Erythroblast (primary cell): Measurements from ENCODE around the gene ARMC9.
"Not testable (repeated sequence)": the region's sequence is repeated elsewhere in the genome, so short reads cannot be mapped to it uniquely, and the experiment has no call there.

Source experiments
- DNase-seq, 2 experiments: peaks; one replicate each; lab custom pipeline; 2025; lab: John Stamatoyannopoulos, UW
- GATA1 ChIP-seq: IDR thresholded peaks from 2 replicates; pipeline ENCODE4 v1.6.1; 2011; ENCODE audit warnings: low read depth, mild to moderate bottlenecking, control low read depth, low read length, moderate library complexity
- POLR2A ChIP-seq: IDR thresholded peaks from 2 replicates; pipeline ENCODE4 v1.6.1; 2011; ENCODE audit warnings: mild to moderate bottlenecking, low read length

ARMC9 gene

DNA sequence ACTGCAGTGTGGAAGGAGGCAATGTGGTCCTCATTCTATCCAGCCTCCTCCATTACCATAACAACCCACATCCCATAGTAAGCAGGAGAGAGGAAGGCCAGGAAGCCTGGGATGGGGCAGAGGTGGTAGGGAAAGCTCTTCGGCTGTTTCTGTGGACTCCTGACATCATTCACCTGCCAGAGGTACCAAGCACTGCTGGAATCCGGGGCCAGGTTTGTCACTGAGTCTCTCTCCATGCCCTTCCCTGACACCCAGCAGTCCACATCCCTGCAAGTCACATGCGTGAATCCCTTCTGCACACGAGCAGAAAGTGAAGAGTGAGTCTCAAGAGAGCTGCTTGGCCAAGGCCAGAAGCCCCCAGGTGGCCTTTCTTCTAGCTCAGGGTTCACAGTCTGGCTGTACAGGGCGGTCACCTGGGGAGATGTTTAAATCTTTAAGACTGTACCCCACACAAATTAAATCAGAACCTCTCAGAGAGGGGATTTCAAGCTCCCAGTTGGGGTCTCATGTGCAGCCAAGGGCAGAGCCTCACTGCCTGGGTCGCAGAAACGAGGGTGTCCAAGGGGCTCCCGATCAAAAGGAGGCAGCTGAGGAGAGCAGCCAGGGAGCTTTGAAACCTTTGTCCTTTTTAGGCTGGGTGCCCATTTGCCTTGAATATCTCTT, 94.2 kb downstream of the ARMC9 start:
- TF ChIP-seq GATA1, result no peak

DNA sequence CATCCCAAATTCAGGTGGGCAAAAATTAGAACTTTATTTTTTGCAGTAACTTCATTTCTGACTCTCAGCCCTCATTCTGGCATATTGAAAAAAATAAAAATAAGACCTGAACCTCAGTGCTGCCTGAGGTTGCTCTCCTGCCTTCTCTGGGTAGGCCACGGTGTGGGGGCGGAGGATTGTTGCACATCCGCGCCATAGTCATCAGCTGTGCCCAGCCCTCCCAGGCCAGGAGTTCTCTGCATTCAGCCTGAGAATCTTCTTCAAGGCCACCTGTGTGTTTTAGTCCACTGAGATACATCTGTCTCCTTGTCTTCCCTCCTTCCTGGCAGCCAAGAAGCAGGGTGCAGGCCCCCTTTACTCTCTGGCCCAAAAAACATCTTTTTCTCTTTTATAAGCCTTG, 94.7 kb downstream of the ARMC9 start:
- DNase-seq, result no peak
- TF ChIP-seq POLR2A (no peak), GATA1 (no peak)

More for the DNA sequence above, 94.2 kb downstream of the ARMC9 start:
- no peak for DNase-seq

DNA sequence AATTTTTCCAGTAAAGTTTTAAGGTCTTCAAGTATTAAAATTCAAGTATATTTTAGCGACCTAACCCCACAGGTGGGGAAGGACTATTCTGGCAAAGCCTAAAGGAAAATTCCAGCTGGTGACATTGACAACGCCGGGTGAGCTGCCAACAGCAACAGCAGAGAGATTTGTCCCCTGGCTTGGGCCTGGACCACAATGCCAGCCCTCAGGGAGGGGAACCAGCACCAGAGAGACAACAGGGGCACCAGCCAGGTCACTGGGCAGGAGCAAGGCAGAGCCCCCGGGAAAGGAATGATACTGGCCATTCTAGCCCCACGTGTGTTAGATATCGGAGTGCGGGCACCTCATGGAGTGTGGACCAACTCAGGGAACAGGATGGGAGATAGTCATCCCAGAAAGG, 95.7 kb downstream of the ARMC9 start:
- no peak for TF ChIP-seq POLR2A
- no peak for TF ChIP-seq GATA1

DNA sequence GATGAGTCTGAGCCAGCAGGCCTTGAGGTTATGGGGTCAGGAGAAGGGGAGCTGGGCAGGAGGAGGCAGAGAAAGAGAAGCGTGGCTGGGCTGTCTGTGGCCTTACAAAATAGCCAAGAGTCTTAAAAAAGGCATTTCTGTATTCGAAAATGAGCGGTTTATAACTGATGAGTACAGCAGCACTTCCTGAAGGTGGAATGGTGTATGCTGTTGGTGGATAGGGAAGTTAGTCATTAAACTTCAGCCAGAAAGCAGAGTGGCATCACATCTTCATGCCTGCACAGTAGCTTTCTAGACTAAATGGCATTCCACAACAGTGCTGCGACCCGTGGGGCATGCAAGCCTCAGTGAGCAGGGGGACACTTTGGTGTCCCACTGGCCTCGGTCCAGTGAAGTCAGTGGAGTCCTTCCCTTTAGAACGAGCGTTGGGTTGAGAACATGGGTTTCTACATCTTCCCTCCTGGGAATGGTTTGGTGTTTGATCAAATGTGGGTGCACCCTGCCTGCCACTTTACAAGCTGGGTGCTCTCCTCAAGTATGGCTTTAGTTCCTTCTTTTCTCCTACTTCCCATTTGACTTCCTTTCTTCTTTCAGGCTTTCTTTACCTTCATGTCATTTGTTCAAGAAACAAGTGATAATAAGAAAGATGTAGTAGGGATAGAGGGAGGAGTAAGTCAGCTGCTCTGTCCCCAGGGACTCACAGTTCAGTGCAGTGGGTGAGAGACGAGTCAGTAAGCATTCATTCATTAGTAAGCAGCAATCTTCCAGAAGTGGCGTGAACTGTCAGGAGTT, 96.3 kb downstream of the ARMC9 start:
- TF ChIP-seq POLR2A (no peak), GATA1 (no peak)

More for the DNA sequence above, 95.7 kb downstream of the ARMC9 start:
- no peak for DNase-seq

DNA sequence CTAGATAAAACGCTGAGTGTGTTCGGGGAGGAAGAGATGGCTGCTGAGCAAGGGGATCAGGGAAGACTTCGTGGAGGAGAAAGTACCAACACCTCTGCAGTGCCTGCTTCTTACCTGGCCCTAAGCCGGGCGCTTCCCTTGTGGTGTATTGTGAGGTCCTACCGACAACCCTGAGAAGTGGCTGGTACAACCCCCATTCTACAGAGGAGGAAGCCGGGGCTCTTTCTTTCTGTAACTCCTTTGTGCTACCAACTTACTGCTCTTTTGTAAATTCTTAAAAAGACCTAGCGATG, 96.9 kb downstream of the ARMC9 start:
- TF ChIP-seq POLR2A (no peak), GATA1 (no peak)
- no peak for DNase-seq

More for the DNA sequence above, 96.3 kb downstream of the ARMC9 start:
- DNase-seq, result no peak

DNA sequence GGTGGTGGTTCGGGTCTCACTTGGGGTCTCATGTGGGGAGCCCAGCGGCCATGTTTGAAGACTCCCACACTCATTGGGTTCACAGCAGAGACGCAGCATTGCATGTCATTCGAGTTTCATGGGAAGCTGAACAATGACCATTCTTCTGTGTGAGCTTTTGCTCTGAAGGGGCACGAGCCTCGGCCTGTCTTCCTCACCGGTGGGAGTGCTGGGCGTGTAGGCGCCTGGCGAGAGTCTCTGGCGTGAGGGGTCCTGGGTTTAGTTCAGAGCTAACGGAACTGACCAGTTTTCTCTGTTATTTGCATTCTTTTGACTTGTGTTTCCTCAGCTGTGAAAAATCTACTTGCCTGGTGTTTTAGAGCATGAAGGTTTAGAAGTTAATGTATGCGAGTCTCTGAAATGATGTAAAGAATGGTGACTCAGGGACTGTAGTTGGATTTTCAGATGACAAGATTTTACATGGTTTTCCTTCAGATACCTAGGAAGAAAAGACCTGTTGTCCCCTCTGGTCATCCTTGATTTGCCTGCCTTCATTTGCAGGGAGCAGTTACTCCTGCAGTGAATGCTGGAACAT, 98.1 kb downstream of the ARMC9 start:
- no peak for DNase-seq
- TF ChIP-seq GATA1 (no peak), POLR2A (no peak)

DNA sequence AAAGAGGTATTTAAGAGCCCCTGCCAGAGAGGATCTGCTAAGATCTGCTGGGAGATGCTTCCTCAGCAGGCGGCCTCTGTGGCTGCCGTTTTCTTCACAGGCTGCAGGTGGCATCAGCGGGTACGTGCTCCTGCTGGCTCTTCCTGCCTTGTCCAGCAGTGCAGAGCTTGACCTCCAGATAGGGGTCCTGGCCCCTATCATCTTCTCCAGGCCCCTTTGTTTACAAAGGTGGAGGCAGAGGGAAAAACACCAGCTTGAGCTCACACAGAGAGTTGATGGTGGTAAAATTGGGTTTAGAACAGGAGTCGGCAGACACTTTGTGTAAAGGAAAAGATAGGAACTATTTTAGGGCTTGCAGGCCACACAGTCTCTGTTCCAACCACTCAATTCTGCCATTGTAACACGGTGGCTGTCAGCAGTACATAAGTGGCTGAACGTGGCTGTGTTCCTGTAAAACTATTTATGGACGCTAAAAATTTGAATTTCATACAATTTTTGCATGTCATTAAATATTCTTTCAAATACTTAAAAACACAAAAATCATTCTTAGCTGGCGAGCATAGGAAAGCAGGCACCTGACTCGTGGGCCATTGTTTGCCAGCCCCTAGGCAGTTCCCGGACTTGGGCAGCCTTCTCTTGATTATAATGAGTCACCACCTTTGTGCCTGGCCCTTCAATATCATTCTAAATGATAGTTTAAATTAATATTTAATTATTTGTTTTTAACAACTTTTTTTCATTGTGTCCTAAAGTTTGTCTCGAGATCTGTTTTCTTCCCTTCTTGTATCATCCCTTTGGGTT, 98.9 kb downstream of the ARMC9 start:
- DNase-seq, result peak; percentile 71 to 74
- TF ChIP-seq POLR2A (no peak), GATA1 (no peak)

DNA sequence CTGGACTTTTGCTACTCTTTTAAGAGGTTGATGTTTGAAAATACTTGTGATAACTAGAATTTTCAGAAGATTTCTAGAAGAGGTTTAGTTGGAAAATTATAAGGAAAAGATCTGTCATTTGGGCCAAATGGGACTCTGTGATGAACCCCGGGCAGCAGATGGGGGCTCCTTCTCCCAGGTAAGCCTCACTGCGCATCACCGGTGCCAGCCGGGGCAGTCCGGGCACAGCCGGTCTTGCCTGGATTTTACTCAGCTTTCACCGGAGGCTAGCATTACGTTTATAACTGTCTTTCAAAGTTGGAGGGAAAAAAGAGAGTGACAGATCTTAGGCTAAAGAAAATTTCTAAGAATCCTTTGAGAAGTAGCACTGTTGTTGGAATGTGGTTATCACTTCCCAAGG, 99.7 kb downstream of the ARMC9 start:
- TF ChIP-seq GATA1 (no peak), POLR2A (no peak)
- no peak for DNase-seq

DNA sequence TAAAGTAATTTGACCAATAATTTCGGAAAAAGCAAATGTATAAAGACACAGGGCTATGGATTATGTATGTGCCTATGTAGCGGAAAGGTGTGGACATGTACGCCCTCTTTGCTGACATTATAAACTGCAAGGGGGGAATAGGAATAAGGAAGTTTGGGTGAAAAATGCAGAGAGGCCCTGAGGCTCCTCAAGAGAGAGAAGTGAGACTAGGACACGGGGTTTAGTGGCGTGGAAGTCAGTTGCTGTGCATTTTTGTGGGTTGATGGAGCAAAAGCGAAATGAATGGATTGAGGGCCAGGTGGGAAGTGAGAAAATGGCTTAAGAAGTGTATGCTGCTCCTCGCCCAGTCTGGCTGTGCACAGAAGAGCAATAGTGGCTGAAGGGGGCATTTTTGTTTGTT, 100.8 kb downstream of the ARMC9 start:
- DNase-seq, result no peak
- TF ChIP-seq POLR2A (no peak), GATA1 (no peak)

DNA sequence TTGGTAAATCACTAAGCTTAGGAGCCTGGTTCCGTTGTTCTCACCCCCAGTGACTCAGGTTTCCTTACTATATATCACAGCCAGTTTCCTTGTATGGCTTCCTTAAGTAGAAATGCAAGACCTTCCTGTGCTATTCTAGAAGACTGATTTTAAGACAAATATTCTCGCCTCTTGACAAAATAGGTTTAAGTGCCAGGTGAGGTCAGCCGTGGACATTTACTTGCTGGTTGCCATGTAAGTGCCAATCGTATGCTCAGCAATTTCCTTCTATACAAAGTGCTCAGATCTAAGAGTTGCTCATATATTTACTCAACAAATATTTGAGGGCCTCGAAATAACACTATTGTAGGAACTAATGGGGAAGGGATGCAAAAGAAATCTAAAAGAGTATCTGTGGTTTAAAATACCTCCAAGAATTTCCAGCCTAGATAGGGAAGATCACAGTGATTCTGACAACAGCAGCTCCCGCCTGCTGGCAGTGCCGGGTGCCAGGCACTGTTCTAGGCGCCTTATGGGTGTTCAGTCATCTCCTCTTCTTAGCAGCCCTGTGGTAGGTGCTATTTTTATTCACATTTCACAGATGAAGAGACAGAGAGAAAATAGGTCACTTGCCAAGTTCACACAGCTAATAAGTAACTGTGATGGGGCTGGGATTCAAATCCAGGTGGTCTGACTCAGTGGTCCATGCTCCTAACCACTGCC, 101.7 kb downstream of the ARMC9 start:
- no peak for TF ChIP-seq POLR2A
- TF ChIP-seq GATA1, result no peak
- no peak for DNase-seq

DNA sequence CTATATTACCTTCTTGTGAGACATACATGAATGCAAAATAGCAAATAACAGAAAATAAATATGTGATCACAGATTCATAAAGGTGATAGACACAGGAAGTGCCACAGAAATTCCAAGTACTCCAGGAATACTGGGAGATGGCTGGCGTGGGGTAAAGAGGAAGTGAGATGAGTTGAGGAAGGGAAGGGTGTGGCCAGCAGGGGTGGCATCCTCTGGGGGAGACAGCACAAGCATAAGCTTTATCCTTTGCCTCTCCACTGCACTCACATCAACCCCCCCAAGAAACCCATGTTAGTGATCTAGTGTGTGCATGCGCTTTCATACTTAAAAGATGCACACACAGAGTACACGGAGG, 102.3 kb downstream of the ARMC9 start:
- no peak for DNase-seq
- TF ChIP-seq POLR2A (no peak), GATA1 (no peak)

DNA sequence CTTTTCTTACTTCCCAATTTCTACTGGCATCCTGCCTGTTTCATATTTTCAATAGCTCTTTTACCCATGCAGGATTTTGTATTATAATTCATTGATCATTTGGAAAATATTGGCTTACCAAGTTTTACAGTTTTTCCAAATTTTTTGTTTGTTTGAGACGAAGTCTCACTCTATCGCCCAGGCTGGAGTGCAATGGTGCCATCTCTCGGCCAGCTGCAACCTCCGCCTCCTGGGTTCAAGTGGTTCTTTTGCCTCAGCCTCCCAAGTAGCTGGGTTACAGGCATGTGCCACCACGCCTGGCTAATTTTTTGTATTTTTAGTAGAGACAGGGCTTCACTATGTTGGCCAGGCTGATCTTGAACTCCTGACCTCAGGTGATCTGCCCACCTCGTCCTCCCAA, 105.8 kb downstream of the ARMC9 start:
- not testable (repeated sequence) for DNase-seq

DNA sequence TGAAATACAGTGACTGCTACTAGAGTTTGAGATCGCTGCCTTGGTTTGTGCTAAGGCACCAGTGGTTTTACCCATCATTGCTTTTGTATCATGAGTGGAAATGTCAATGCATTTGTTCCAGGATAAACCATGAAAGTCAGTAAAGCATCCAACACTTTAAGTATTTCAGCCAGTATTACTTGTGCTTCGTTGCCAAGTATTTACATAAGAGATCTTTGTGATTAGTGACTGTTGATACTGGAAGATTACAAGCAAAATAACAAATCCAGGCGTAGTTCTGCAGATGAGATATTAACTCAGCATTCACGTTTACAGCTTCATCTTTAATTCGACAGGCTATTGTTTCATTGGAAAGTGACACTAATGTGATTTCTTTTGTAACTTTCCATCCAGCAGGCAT, 106.8 kb downstream of the ARMC9 start:
- no peak for DNase-seq
- TF ChIP-seq GATA1, result no peak
- no peak for TF ChIP-seq POLR2A
